HuH-7 (cell line): ENCODE data around the gene TTLL8.
"Not testable (repeated sequence)": the region's sequence is repeated elsewhere in the genome, so short reads cannot be mapped to it uniquely, and the experiment has no call there.

Experiments
- DNase-seq: peaks from one replicate; pipeline ENCODE4 v3.0.0; 2011; ENCODE audit warnings: low spot score

The TTLL8 gene

GRCh38 chr22:49983148-49984042, 74.7 kb downstream of the TTLL8 start:
- DNase-seq: no peak

- DNase-seq: not testable (repeated sequence)
Observed at GRCh38 chr22:49981799-49982198, 76.3 kb downstream of the TTLL8 start.

DNA sequence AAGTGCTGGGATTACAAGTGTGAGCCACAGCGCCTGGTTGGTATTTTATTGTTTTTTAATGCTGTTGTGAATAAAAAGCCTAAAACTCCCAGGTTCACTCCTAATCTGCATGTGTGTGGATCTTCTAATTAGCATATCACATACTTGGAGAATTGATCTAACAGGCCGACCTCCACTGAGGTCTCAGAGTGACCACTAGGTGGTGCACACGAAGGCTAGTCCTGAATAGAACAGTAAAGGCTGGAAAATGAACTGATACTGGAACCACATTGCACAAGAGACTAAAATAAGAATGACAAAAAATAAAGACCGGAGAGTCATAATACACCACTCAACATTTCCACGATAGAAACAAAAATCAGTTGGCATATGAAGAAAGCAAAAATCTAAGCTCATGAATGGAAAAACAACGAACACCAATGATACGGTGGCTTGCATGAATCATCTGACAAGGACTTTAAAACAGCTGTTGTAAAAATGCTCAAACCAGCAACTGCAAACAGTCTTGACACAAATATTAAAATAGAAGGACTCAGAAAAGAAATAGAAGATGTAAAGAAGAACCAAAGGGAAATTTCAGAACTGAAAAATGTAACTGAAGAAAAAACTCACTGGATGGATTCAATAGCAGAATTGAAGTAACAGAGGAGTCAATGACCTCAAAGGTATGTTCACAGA, 78.4 kb downstream of the TTLL8 start:
- peak; percentile 87 for DNase-seq

DNA sequence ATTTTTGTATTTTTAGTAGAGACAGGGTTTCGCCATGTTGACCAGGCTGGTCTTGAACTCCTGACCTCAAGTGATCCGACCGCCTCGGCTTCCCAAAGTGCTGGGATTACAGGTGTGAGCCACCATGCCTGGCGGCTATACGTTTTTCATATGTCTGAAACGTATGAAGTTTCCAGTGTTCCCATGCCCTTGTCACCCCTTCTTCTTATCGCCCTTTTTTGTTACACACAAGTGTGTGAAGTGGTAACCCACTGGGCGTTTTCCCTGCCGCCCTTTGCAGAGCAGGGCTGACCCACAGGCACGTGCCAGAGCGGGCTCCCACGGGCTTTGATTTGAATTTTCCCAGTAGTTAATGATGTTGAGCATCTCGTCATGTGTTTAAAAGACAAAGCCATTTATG, 80.5 kb downstream of the TTLL8 start:
- DNase-seq: no peak

DNA sequence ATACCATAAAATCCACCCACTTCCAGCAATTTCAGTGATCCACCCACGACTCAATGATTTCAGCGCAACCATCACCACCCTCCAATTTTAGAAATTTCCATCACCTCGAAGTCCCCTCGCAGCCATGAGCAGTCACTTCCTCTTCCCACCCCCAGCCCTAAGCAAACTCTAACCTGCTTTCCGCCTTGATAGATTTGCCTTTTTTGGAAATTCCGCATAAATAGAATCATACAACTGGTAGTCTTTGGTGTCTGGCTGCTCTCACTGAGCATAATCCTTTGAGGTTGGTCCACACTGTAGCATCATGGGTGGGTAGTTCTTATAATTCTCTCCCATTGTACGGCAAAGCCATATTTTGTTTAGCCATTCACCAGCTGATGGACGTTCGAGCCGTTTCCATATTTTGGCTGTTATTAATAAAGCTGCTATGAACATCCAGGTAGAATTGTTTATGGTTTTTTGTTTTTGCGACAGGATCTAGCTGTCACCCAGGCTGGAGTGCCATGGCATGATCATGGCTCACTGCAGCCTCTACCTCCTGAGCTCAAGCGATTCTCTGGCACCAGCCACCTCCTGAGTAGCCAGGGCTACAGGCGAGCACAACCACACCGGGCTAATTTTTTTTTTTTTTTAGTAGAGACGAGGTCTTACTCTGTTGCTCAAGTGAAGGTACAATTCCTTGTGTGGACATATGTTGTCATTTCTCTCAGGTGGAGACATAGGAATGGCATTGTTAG, 81.5 kb downstream of the TTLL8 start:
- DNase-seq: no peak

DNA sequence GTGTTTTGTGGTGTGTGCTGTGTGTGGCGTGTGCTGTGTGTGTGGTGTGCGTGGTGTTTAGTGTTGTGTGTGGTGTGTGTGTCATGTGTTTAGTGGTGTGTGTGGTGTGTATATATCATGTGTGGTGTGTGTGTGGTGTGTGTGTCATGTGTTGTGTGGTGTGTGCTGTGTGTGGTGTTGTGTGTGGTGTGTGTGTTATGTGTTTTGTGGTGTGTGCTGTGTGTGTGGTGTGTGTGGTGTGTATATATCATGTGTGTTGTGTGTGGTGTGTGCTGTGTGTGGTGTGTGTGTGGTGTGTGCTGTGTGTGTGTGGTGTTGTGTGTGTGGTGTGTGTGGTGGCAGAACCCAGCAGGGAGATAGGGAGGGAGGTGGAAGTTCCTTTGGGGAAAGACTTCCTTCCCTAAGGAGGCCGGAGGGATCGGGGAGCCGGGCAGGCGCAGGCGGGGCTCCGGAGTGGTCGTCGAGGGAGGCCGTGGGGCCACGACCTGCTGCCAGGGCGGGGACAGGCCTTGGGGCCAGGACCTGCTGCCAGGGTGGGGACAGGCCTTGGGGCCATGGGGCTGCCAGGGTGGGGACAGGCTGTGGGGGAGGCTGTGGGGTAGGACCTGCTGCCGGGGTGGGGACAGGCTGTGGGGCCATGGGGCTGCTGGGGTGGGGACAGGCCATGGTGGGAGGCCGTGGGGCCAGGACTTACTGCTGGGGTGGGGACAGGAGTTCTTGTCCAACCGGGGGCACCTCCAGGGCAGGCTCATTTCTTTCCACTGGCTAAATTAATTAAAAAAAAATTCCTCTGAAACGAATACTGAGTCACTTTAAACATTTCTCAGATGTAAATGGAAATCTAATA, 82.3 kb downstream of the TTLL8 start:
- DNase-seq: no peak

GRCh38 chr22:49973018-49973961, 84.8 kb downstream of the TTLL8 start:
- DNase-seq: no peak

DNA sequence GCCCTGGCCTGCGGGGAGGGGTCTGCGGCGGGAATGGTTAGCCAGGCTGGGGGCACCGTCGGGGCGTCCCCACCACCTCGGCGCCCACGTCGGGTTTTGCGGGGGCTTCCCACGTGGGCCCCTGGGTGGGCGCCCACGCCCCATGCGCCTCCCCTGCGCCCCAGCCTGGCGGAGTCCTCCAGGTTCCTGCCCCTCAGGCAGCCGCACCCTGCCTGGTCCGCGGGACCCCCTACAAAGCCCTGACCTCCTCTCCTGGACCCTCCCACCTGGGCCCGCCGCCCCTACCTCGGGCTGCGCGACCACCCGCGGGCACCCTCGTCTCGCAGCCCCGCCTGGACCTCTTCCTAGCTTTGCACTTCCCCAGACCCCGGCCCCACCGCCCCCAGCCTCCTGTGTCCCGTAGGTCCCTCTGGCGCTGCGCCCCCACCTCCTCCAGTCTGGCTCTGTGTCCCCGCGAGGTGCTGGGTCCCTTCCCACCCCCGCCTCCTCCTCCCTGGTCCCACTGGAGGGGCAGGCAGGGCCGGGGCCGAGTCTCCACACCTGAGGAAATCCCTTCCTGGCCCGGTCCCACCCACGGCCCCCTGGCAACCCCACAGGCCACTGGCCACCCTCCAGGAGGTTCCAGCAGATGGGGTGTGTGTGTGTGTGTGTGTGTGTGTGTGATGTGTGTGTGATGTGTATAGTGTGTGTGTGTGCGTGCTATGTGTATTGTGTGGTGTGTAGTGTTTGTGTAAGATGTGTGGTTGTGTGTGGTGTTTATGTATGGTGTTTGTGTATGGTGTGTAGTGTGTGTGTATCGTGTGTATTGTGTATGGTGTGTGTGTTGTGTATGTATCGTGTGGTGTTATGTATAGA, 85.7 kb downstream of the TTLL8 start:
- no peak for DNase-seq

GRCh38 chr22:49971232-49972162, 86.6 kb downstream of the TTLL8 start:
- DNase-seq: peak; percentile 74

DNA sequence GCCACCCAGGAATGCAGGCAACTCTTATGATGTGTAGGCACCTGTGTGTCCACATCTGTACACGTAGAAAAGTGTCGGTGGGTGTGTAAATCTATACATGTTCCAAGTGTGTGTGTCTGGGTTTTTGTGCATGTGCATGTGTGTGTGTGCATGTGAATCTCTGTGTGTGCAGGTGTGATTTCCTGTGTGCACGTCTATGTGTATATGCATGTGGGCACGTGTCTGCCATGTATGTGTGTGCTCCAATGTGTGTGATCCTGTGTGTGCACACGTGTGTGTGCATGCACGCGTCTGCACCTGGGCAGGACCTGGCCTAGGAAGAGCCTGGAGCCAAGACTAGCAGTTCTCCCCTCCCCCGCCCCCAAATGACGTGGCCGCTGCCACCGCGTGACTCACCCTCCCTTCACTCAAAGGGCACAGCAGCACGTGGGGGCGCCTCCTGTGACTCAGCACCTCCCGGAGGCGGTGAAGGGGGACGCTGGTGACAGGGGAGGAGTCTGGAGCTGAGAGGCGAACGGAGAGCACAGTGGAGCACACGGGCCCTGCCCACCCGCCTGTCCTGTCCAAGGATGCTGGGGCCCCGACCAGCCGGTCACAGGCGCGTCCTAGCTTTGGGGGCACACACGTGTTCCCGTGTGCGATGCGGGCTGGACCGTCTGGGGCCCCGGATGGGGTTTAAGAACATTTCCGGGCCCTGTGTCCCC, 87.4 kb downstream of the TTLL8 start:
- DNase-seq: peak; percentile 95

DNA sequence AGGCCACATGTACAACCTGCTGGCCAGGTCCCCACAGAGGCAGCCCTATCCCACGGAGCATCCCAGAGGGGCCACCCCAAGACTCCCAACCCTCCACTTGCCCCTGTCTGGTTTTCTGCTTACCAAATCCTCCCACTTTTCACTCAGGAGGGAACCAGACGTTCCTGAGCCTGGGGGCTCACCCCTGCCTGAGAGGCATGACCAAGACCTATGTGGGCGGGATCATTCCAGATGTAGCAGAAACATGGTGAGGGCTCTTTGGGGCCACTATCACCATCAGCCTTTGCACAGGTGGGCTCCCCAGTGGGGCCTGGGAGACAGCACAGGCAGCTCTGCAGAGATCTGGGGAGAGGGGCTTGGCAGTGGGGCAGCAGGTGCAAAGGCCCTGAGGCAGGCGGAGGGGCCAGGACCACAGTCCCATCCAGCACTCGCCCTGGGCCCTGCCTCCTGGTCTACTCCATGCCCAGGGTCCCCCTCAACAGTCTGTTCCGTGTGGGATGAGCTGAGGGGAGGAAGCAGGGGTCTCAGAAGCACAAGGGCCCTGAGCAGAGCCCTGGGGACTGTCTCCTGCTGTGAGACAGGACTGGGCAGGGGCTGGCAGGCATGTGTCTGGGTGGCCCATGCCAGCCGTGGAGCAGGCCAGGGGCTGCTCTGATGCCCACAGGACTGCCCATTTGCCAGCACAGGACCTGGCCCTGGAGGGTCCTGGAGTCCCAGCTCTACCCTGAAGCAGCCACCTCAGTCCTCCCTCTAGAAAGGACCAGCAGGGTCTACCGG, 88.2 kb downstream of the TTLL8 start:
- no peak for DNase-seq

DNA sequence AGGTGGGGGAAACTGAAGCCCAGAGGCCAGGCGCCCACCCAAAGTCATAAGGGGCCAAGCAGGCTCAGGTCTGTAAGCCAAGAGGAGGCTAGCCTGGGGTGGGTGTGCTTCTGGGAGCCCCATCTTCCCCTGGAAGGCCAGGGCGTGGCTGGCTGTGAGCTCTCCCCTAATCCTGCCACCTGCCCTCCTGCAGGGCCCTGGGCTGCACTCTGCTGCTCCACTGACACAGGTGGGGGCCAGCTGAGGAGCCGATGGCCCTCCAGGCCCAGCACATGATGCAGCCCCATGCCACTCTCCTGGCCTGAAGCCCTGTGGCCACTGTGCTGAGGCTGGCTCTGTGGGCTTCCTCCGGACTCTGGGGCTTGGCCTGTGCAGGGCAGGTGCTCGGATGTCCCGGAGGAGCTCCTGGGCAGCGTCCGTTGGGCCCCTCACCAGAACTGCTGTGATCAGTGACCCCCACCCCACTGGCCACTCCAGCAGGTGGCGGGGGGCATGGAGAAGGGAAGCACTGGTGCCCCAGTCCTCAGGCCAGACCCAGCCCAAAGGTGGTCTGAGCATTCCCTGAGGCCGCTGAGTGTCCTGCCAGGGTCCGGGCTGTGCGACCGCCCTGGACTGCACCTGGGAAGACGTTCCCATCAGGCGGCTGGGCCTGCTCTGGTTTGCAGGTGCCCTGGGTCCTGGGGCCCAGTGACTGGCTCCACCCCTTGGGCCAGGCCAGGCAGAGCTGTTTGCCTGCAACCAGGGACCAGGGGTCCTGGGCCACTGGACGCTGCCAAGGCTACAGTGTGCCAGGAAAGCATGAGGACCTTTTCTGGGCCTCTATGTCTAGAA, 89.1 kb downstream of the TTLL8 start:
- no peak for DNase-seq
